ENCODE measurements around the gene ELL2. TPM values are rescaled to one million over a fixed set of nuclear protein-coding genes. Genes with fewer than 3 reads are reported as not detected.

Gene ELL2
- polyA plus RNA-seq, 3 donors = 3.1 to 8.1 (median 5.8) TPM

- Mint-ChIP-seq H3K27ac (no peak overlapping the region), H3K4me3 (no peak overlapping the region), H3K36me3 (no peaks in the 10 kb centered on the region), H3K27me3 (ENCODE audit: low read depth in 3 of 3) (no peaks in the 10 kb centered on the region), H3K9me3 (peaks cover 0 to 3% (median 0%) of the 10 kb centered on the region in 7 donors), H3K4me1 (no peaks in the 10 kb centered on the region)
- H3K27ac ChIP-seq (ENCODE audit: low read depth in 1 of 2, low read length in 2 of 2) = no peak overlapping the region
- intact Hi-C loops (cut with micrococcal nuclease) = no loop called here
- no peaks in the 10 kb centered on the region for H3K79me2 ChIP-seq (ENCODE audit: insufficient read depth, low read length)
- no peak overlapping the region for H3K4me2 ChIP-seq (replicated peaks; ENCODE audit: extremely low read depth, low read length, poor library complexity, severe bottlenecking)
- no peak overlapping the region for H2AFZ ChIP-seq (ENCODE audit: insufficient read depth, low read depth, low read length, poor library complexity, severe bottlenecking)
- no peaks in the 10 kb centered on the region for H4K20me1 ChIP-seq (ENCODE audit: insufficient read depth, low read length)
- DNase-seq = no peak
- no peaks in the 10 kb centered on the region for H3K4me1 ChIP-seq (ENCODE audit: control insufficient read depth in 1 of 2, insufficient read depth in 2 of 2, low read length in 2 of 2)
- H3K4me3 ChIP-seq (replicated peaks in 1 of 3; ENCODE audit: low read depth in 2 of 3, low read length in 3 of 3) = no peak overlapping the region
- H3K36me3 ChIP-seq (replicated peaks in 1 of 2; ENCODE audit: control insufficient read depth in 1 of 2, insufficient read depth in 2 of 2, low read length in 2 of 2) = no peaks in the 10 kb centered on the region
- WGBS (ENCODE audit: insufficient coverage) = no CpG with 5 or more reads among the region's 3 CpGs
- no peaks in the 10 kb centered on the region for H3K9me3 ChIP-seq (replicated peaks in 1 of 2; ENCODE audit: control insufficient read depth in 1 of 2, insufficient read depth in 1 of 2, low read length in 2 of 2)
- H3K27me3 ChIP-seq (ENCODE audit: control insufficient read depth in 2 of 2, insufficient read depth in 2 of 2, low read length in 2 of 2) = no peaks in the 10 kb centered on the region
- TF ChIP-seq CTCF (IDR thresholded peaks at IDR 0.05) = no peak
- H3K9ac ChIP-seq (ENCODE audit: insufficient read depth, low read length, poor library complexity, severe bottlenecking) = no peak overlapping the region
These were observed 44.6 kb upstream of the ELL2 start for GRCh38 chr5:96006291-96006690.

GRCh38 chr5:96004754-96005153 is 43.1 kb upstream of the ELL2 start:
- H3K4me1 Mint-ChIP-seq = no peaks in the 10 kb centered on the region
- Histone ChIP-seq H3K4me3 (replicated peaks in 1 of 3; ENCODE audit: low read depth in 2 of 3, low read length in 3 of 3) (no peak overlapping the region), H4K20me1 (ENCODE audit: insufficient read depth, low read length) (no peaks in the 10 kb centered on the region), H2AFZ (ENCODE audit: insufficient read depth, low read depth, low read length, poor library complexity, severe bottlenecking) (no peak overlapping the region), H3K9ac (ENCODE audit: insufficient read depth, low read length, poor library complexity, severe bottlenecking) (no peak overlapping the region), H3K36me3 (replicated peaks in 1 of 2; ENCODE audit: control insufficient read depth in 1 of 2, insufficient read depth in 2 of 2, low read length in 2 of 2) (no peaks in the 10 kb centered on the region), H3K4me1 (ENCODE audit: control insufficient read depth in 1 of 2, insufficient read depth in 2 of 2, low read length in 2 of 2) (no peaks in the 10 kb centered on the region), H3K27me3 (ENCODE audit: control insufficient read depth in 2 of 2, insufficient read depth in 2 of 2, low read length in 2 of 2) (no peaks in the 10 kb centered on the region), H3K4me2 (replicated peaks; ENCODE audit: extremely low read depth, low read length, poor library complexity, severe bottlenecking) (no peak overlapping the region), H3K27ac (ENCODE audit: low read depth in 1 of 2, low read length in 2 of 2) (no peak overlapping the region), H3K79me2 (ENCODE audit: insufficient read depth, low read length) (no peaks in the 10 kb centered on the region), H3K9me3 (replicated peaks in 1 of 2; ENCODE audit: control insufficient read depth in 1 of 2, insufficient read depth in 1 of 2, low read length in 2 of 2) (no peaks in the 10 kb centered on the region)
- no peak for TF ChIP-seq CTCF (IDR thresholded peaks at IDR 0.05)
- no peaks in the 10 kb centered on the region for H3K27me3 Mint-ChIP-seq (ENCODE audit: low read depth in 3 of 3)
- no CpG with 5 or more reads among the region's 1 CpG for WGBS (ENCODE audit: insufficient coverage)
- no peak overlapping the region for H3K27ac Mint-ChIP-seq
- DNase-seq = no peak
- H3K9me3 Mint-ChIP-seq = peaks cover 0 to 3% (median 0%) of the 10 kb centered on the region in 7 donors
- no peak overlapping the region for H3K4me3 Mint-ChIP-seq
- intact Hi-C loops (cut with micrococcal nuclease) = no loop called here
- H3K36me3 Mint-ChIP-seq = no peaks in the 10 kb centered on the region
